CD8-positive, alpha-beta memory T cell (primary cell): ENCODE measurements around the gene SRGAP1. TPM values are rescaled to one million over a fixed set of nuclear protein-coding genes. Genes with fewer than 3 reads are reported as not detected.

ENCODE experiments used
- CTCF ChIA-PET: fragments of 350-600 bp; sonication (Branson Sonifier 250); formaldehyde crosslinking; loops from one replicate; lab custom pipeline; 2021; ENCODE audit warnings: antibody characterized with exemption; lab: Charles Lee
- POLR2A ChIA-PET: fragments of 350-600 bp; sonication (Branson Sonifier 250); formaldehyde crosslinking; loops from one replicate; lab custom pipeline; 2021; ENCODE audit warnings: antibody characterized with exemption; lab: Charles Lee
- DNase-seq, 5 donors: peaks; one replicate each; pipeline versions ENCODE4 v3.0.0 to v3.0.0-alpha.2; 2020 to 2022; ENCODE audit warnings: mixed read lengths in 1 of 5
- H3K27ac ChIP-seq: one replicate; pipeline ENCODE4 v1.7.0; 2013; ENCODE audit warnings: low read depth, mild to moderate bottlenecking, low read length, moderate library complexity
- H3K27me3 ChIP-seq: 2 replicates; pipeline ENCODE4 v1.7.0; 2013; ENCODE audit warnings: low read length, mild to moderate bottlenecking; ENCODE audit not compliant: insufficient read depth, poor library complexity, severe bottlenecking
- H3K36me3 ChIP-seq: 2 replicates; pipeline ENCODE4 v1.7.0; 2013; ENCODE audit warnings: mild to moderate bottlenecking, low read length, moderate library complexity; ENCODE audit not compliant: insufficient read depth
- H3K4me1 ChIP-seq: 2 replicates; pipeline ENCODE4 v1.7.0; 2013; ENCODE audit warnings: mild to moderate bottlenecking, low read length, moderate library complexity; ENCODE audit not compliant: insufficient read depth
- H3K4me3 ChIP-seq: 2 replicates; pipeline ENCODE4 v1.7.0; 2013; ENCODE audit warnings: mild to moderate bottlenecking, low read length
- H3K9me3 ChIP-seq: 2 replicates; pipeline ENCODE4 v1.7.0; 2013; ENCODE audit warnings: mild to moderate bottlenecking, low read length
- H3K27ac Mint-ChIP-seq, 8 donors: one replicate each; pipeline ENCODE4 v1.8.0; 2020 to 2021; ENCODE audit warnings: mixed read lengths in 8 of 8, mild to moderate bottlenecking in 6 of 8, inconsistent platforms in 3 of 8, moderate library complexity in 3 of 8
- H3K27me3 Mint-ChIP-seq, 2 donors: one replicate each; pipeline ENCODE4 v1.8.0; 2020 to 2021; ENCODE audit warnings: mixed read lengths in 2 of 2, mild to moderate bottlenecking in 1 of 2, moderate library complexity in 1 of 2
- H3K36me3 Mint-ChIP-seq, 3 donors: one replicate each; pipeline ENCODE4 v1.8.0; 2020 to 2021; ENCODE audit warnings: mixed read lengths in 3 of 3, inconsistent platforms in 1 of 3, mild to moderate bottlenecking in 1 of 3
- H3K4me1 Mint-ChIP-seq, 3 donors: one replicate each; pipeline ENCODE4 v1.8.0; 2020 to 2021; ENCODE audit warnings: mixed read lengths in 3 of 3, inconsistent platforms in 1 of 3, mild to moderate bottlenecking in 1 of 3
- H3K4me3 Mint-ChIP-seq, 7 donors: one replicate each; pipeline ENCODE4 v1.8.0; 2020 to 2021; ENCODE audit warnings: mixed read lengths in 7 of 7, mild to moderate bottlenecking in 6 of 7, moderate library complexity in 4 of 7, inconsistent platforms in 2 of 7
- H3K9me3 Mint-ChIP-seq, 5 donors: one replicate each; pipeline ENCODE4 v1.8.0; 2020 to 2022; ENCODE audit warnings: mixed read lengths in 5 of 5, mild to moderate bottlenecking in 3 of 5, moderate library complexity in 2 of 5, inconsistent platforms in 1 of 5
- polyA plus RNA-seq: library from polyadenylated mRNA; unstranded; fragments of 300-500 nt; fragmentation: Illumina TruSeq; gene quantifications from one replicate; pipeline ENCODE4 v1.2.3, GENCODE V29; 2021
- total RNA-seq, 2 experiments: library from RNA; stranded (reverse); gene quantifications; one replicate each; pipeline ENCODE4 v1.2.3, GENCODE V29; 2021

The SRGAP1 gene
- total and polyA plus RNA-seq, 3 experiments from 2014 or later: 0.09 to 0.64 (median 0.61) TPM

DNA sequence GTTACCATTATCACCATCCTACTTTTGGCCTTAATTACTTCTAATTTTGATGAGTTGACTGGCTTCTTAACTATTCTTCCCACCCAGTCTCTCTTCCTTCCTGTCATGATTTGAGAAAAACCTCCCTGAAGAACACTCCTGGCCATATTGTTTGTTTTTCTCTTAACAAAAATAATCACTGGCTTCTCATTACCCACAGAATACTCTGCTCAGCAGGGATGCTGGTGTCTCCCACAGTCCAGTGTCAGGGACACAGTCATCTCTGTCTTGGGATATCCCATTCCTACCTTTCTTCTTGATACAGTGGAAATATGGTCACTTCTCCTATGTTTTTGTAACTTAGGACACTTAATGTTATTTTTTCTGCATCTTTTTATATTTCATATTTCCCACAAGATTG lies 103.7 kb downstream of the SRGAP1 start:
- no peak for DNase-seq
- no peaks in the 10 kb centered on the region for H3K9me3 Mint-ChIP-seq
- Histone ChIP-seq H3K27ac (no peak overlapping the region), H3K9me3 (no peaks in the 10 kb centered on the region), H3K4me3 (no peak overlapping the region), H3K36me3 (no peaks in the 10 kb centered on the region), H3K4me1 (no peaks in the 10 kb centered on the region), H3K27me3 (no peaks in the 10 kb centered on the region)
- H3K4me1 Mint-ChIP-seq: peaks cover 0 to 4% (median 0%) of the 10 kb centered on the region in 3 donors
- no peaks in the 10 kb centered on the region for H3K36me3 Mint-ChIP-seq
- peaks cover 5 to 20% of the 10 kb centered on the region in 2 donors for H3K27me3 Mint-ChIP-seq
- ChIA-PET POLR2A (no interaction called here), CTCF (no interaction called here)
- H3K27ac Mint-ChIP-seq: no peak overlapping the region
- H3K4me3 Mint-ChIP-seq: no peak overlapping the region

DNA sequence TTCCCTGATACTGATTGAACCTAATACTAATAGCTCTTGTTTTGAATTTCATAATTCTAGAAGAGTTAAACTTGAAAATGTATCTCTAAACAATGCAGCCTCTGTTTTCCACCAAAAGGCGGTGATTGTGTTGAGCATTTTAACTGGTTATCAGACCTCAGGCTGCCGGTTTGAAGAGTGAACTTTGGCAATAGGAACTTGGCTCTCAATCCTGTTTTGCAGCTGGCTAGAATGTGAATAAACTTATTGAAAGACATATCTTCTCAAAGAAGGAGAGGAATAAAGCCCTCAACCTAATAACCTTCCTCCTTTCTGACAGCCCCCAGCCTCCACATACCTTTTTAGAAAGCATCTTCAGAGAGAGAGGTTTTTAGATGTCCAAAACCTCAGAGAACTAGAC lies 105.4 kb downstream of the SRGAP1 start:
- Mint-ChIP-seq H3K9me3 (no peaks in the 10 kb centered on the region), H3K4me3 (no peak overlapping the region), H3K4me1 (peaks cover 0 to 4% (median 0%) of the 10 kb centered on the region in 3 donors), H3K27ac (no peak overlapping the region), H3K27me3 (peaks cover 5 to 26% of the 10 kb centered on the region in 2 donors), H3K36me3 (no peaks in the 10 kb centered on the region)
- H3K36me3 ChIP-seq: no peaks in the 10 kb centered on the region
- no peak overlapping the region for H3K27ac ChIP-seq
- H3K4me3 ChIP-seq: no peak overlapping the region
- no peaks in the 10 kb centered on the region for H3K27me3 ChIP-seq
- H3K4me1 ChIP-seq: no peaks in the 10 kb centered on the region
- no peak for DNase-seq
- H3K9me3 ChIP-seq: no peaks in the 10 kb centered on the region
- ChIA-PET POLR2A (no interaction called here), CTCF (no interaction called here)

DNA sequence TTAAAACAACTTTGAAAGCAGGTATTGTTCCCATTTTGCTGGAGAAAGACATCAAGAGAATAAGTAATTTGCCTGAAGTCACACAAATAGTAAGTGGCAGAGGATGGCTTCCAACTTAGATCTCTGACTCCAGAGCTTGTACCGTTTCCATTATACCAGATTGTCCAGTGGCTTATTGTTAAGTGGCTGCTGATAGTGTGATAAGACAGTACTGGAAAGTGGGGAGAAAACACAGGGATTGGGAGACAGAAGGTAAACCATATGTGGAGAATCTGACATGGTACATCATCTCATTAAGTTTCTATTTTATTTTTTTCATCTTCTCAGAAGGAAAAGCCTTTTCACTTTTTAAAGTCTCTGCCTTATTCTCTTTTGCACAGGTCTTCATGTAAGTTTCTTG lies 108.5 kb downstream of the SRGAP1 start:
- Histone ChIP-seq H3K36me3 (no peaks in the 10 kb centered on the region), H3K4me3 (no peak overlapping the region), H3K27me3 (no peaks in the 10 kb centered on the region), H3K27ac (no peak overlapping the region), H3K4me1 (no peaks in the 10 kb centered on the region), H3K9me3 (no peaks in the 10 kb centered on the region)
- no peaks in the 10 kb centered on the region for H3K4me1 Mint-ChIP-seq
- ChIA-PET POLR2A (no interaction called here), CTCF (no interaction called here)
- H3K4me3 Mint-ChIP-seq: no peak overlapping the region
- peaks cover 8 to 33% of the 10 kb centered on the region in 2 donors for H3K27me3 Mint-ChIP-seq
- no peak overlapping the region for H3K27ac Mint-ChIP-seq
- no peaks in the 10 kb centered on the region for H3K36me3 Mint-ChIP-seq
- H3K9me3 Mint-ChIP-seq: no peaks in the 10 kb centered on the region
- no peak for DNase-seq

DNA sequence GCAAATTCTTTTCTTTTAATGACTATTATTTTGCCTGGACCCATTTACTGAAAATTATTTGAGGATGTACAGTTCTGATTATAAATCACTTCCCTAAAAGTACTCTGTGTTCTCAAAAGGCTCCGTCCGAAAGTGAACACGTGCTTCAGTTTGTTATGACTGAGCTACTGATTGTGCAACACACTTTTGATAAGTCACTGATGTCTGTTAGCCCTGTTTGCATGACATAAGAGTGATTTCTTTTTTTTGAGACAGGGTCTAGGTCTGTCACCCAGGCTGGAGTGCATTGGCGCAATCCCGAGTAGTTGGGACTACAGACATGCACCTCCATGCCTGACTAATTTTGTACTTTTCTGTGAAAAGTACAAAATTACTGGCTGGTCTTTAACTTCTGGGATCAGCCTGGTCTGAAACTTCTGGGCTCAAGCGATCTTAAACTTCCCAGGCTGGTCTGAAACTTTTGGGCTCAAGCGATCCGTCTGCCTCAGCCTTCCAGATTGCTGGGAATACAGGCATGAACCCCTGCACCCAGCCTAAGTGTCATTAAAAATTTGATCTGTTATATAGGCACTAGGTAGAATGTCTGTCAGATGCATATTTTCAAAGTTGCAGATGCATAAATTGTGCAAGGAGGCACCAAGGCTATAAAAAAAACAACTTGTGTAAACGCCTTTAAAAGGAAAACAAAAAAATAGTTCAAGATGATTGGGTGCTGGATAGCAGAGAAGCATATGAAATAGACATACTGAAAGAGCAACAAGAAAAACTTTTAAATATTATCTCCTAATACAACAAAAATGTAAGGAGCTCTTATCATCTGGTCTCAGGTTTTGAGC lies 111.5 kb downstream of the SRGAP1 start:
- no peaks in the 10 kb centered on the region for H3K9me3 Mint-ChIP-seq
- no peak overlapping the region for H3K27ac Mint-ChIP-seq
- ChIA-PET CTCF (no interaction called here), POLR2A (no interaction called here)
- H3K4me1 Mint-ChIP-seq: no peaks in the 10 kb centered on the region
- Histone ChIP-seq H3K27me3 (no peaks in the 10 kb centered on the region), H3K4me3 (no peak overlapping the region), H3K27ac (no peak overlapping the region), H3K9me3 (no peaks in the 10 kb centered on the region), H3K36me3 (no peaks in the 10 kb centered on the region), H3K4me1 (no peaks in the 10 kb centered on the region)
- no peak overlapping the region for H3K4me3 Mint-ChIP-seq
- no peaks in the 10 kb centered on the region for H3K36me3 Mint-ChIP-seq
- no peak for DNase-seq
- H3K27me3 Mint-ChIP-seq: peaks cover 7 to 24% of the 10 kb centered on the region in 2 donors

DNA sequence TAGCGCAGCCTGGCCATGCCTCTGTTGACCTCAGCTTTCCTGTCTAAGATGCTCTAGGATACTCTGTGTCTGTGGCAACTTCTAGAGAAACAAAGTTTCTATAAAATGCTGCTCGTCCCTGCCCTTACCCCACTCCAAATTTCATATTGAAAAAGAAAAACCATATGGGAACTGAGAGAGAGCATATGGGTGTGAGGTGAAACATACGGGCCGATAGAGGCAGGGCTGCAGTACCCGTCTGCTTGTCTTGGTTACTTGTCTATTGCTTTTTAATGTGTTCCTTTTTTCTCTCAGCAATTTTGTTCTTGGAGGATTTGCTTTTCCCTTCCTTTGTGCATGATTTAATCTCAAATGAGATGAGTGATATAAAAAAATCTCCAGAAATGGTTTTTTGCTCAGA lies 113.0 kb downstream of the SRGAP1 start:
- ChIA-PET POLR2A (no interaction called here), CTCF (no interaction called here)
- H3K4me3 Mint-ChIP-seq: no peak overlapping the region
- peaks cover 7 to 17% of the 10 kb centered on the region in 2 donors for H3K27me3 Mint-ChIP-seq
- no peak for DNase-seq
- Histone ChIP-seq H3K4me3 (no peak overlapping the region), H3K36me3 (no peaks in the 10 kb centered on the region), H3K9me3 (no peaks in the 10 kb centered on the region), H3K27ac (no peak overlapping the region), H3K4me1 (no peaks in the 10 kb centered on the region), H3K27me3 (no peaks in the 10 kb centered on the region)
- no peak overlapping the region for H3K27ac Mint-ChIP-seq
- no peaks in the 10 kb centered on the region for H3K9me3 Mint-ChIP-seq
- no peaks in the 10 kb centered on the region for H3K36me3 Mint-ChIP-seq
- H3K4me1 Mint-ChIP-seq: no peaks in the 10 kb centered on the region

DNA sequence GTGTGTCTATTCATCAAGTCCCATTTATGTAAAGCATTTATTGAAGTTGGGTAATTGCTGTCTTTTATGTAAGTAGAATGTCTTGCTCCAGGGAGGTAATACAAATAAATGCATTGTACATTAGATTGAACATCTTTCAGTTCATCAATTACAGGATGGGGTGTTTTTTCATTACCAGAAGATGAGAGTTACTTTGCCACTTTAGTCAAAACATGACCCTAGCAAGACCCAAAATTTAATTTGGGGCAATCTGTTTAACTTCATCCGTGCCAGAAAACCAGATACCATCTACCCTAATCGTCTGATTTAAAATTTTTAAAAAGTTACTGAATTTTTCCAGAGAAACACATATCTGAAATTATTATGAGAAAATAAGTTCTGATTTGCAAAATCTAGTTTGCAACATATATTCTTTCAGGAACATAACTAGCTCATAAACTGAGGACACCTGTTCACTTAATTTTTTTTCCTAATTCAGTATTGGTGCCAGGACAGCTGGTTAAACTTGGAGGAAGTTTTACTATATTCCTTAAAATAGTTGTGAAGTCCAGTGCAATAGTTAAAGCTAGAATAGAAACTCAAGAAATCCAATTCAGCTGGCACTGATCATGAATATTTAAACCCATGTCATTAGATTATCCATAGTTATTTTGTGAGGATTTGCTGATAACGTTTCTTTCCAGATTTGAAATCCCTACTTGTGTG lies 114.5 kb downstream of the SRGAP1 start:
- H3K9me3 Mint-ChIP-seq: no peaks in the 10 kb centered on the region
- CTCF ChIA-PET: no interaction called here

DNA sequence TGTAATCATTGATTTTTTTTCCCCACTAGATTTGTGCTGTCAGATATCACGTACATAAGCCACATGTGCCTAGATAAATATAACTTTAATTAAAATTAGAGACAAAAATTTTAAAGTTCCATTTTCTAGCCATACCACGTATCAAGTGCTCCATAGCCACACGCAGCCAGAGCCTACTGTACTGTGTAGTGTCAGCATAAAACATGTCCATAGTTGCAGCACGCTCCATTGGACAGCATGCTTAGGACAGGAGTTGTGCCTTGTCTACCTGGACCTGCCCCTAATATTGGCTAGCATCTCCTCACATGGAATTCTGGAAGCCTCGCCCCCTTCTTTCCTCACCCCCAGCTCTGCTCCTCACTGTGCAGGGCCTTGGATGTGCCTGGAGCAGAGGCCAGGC lies 116.5 kb downstream of the SRGAP1 start:
- no peak overlapping the region for H3K27ac ChIP-seq
- Mint-ChIP-seq H3K36me3 (no peaks in the 10 kb centered on the region), H3K9me3 (no peaks in the 10 kb centered on the region), H3K4me3 (no peak overlapping the region), H3K4me1 (no peaks in the 10 kb centered on the region), H3K27me3 (peaks cover 7% of the 10 kb centered on the region in 2 donors), H3K27ac (no peak overlapping the region)
- H3K4me3 ChIP-seq: no peak overlapping the region
- no peaks in the 10 kb centered on the region for H3K27me3 ChIP-seq
- no peaks in the 10 kb centered on the region for H3K9me3 ChIP-seq
- H3K4me1 ChIP-seq: no peaks in the 10 kb centered on the region
- DNase-seq: no peak
- POLR2A ChIA-PET: no interaction called here
- CTCF ChIA-PET: no interaction called here
- H3K36me3 ChIP-seq: no peaks in the 10 kb centered on the region

More for the DNA sequence above, 114.5 kb downstream of the SRGAP1 start:
- POLR2A ChIA-PET: no interaction called here
- Histone ChIP-seq H3K36me3 (no peaks in the 10 kb centered on the region), H3K27ac (no peak overlapping the region), H3K27me3 (no peaks in the 10 kb centered on the region), H3K4me1 (no peaks in the 10 kb centered on the region), H3K9me3 (no peaks in the 10 kb centered on the region), H3K4me3 (no peak overlapping the region)
- H3K27ac Mint-ChIP-seq: no peak overlapping the region
- peaks cover 7% of the 10 kb centered on the region in 2 donors for H3K27me3 Mint-ChIP-seq
- H3K4me3 Mint-ChIP-seq: no peak overlapping the region
- no peaks in the 10 kb centered on the region for H3K4me1 Mint-ChIP-seq
- H3K36me3 Mint-ChIP-seq: no peaks in the 10 kb centered on the region
- no peak for DNase-seq

DNA sequence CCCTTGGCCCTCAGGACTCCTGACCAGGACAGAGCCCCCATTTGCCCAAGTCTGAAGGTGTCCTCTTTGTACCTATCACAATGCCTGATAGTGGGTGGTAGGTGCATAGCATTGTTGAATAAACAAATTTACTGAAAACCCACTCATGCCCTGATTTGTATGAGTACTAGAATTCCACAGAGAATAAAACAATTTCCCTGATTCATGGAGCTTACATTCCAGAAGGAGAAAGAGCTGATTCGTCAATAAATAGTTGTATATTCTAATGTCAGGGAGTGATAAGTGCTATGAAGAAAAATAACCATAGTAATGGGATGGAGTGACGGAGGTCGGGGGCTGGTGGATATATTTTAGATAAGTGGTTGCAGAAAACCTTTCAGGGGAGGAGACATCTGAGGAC lies 117.0 kb downstream of the SRGAP1 start:
- Mint-ChIP-seq H3K4me1 (no peaks in the 10 kb centered on the region), H3K4me3 (no peak overlapping the region), H3K9me3 (no peaks in the 10 kb centered on the region), H3K27ac (no peak overlapping the region), H3K27me3 (peaks cover 4 to 7% of the 10 kb centered on the region in 2 donors), H3K36me3 (no peaks in the 10 kb centered on the region)
- CTCF ChIA-PET: no interaction called here
- no peaks in the 10 kb centered on the region for H3K4me1 ChIP-seq
- H3K4me3 ChIP-seq: no peak overlapping the region
- no peak for DNase-seq
- no peaks in the 10 kb centered on the region for H3K27me3 ChIP-seq
- POLR2A ChIA-PET: no interaction called here
- H3K36me3 ChIP-seq: no peaks in the 10 kb centered on the region
- H3K9me3 ChIP-seq: no peaks in the 10 kb centered on the region
- no peak overlapping the region for H3K27ac ChIP-seq
